HTR-8/SVneo (cell line): Measurements from ENCODE around the gene DUSP22.
A peak's percentile ranks its signal among the peaks of the same experiment; 100 is the strongest.
"Not testable (repeated sequence)": the region's sequence is repeated elsewhere in the genome, so short reads cannot be mapped to it uniquely, and the experiment has no call there.

Experiments
- DNase-seq: peaks from one replicate; pipeline ENCODE4 v3.0.0; 2011; ENCODE audit warnings: low spot score, mixed read lengths; ENCODE audit not compliant: insufficient read length
- FAIRE-seq: peaks from 2 replicates; lab custom pipeline; 2011; peaks lifted over from hg19 to GRCh38; lab: Jason Lieb, UNC

Gene DUSP22, protein sequence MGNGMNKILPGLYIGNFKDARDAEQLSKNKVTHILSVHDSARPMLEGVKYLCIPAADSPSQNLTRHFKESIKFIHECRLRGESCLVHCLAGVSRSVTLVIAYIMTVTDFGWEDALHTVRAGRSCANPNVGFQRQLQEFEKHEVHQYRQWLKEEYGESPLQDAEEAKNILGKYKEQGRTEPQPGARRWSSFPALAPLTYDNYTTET

GRCh38 chr6:291697-292505 lies at the start of gene DUSP22:
TSS of gene DUSP22 (plus strand) at chr6:292487. CDS start at chr6:292540, 53 bp downstream.
- DNase-seq (peak; percentile 97), FAIRE-seq (no peak)

DNA sequence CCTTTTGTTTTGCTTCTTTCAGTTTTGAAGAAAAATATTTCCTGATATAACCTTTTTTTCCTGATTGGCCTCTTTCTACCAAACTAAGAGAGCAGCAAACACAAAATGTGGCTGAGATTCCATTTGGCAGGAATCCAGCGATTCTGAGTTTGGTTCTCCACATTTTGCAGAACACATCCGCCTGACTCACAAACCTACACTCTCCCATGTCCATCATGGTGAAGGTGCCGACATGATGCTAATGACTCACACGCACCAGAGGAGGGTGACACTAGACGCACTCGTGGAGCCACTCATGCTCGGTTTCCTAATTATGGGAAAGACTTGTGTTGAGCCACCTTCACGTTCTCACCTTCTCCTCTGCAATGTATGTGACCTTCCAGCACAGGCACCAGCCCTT lies 45.9 kb upstream of the DUSP22 start:
- DNase-seq (no peak), FAIRE-seq (no peak)

DNA sequence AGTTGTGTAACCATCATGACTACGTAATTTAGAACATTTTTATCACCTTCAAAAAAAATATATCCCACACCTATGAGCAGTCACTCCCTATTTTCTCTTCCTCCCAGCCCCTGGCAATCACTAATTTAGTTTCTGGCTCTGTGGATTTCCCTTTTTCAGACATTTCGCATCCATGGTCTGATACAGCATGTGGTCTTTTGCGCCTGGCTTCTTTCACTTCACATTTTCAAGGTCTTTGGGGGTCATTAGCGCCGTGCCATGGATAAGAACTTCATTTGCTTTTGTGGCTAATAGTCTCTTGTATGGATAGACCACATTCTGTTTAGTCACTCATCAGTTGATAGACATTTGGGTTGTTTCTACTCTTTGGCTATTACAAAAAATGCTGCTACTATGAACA lies 44.9 kb upstream of the DUSP22 start:
- DNase-seq (no peak), FAIRE-seq (no peak)

- DNase-seq, FAIRE-seq: not testable (repeated sequence)
Measured at GRCh38 chr6:248046-248445, 44.2 kb upstream of the DUSP22 start.

GRCh38 chr6:250676-251075 lies 41.6 kb upstream of the DUSP22 start:
- DNase-seq, result no peak
- no peak for FAIRE-seq

- FAIRE-seq (no peak), DNase-seq (no peak)
Measured at GRCh38 chr6:251920-252319, 40.4 kb upstream of the DUSP22 start.

- no peak for FAIRE-seq
- no peak for DNase-seq
Measured at GRCh38 chr6:252775-253535, 39.3 kb upstream of the DUSP22 start.

DNA sequence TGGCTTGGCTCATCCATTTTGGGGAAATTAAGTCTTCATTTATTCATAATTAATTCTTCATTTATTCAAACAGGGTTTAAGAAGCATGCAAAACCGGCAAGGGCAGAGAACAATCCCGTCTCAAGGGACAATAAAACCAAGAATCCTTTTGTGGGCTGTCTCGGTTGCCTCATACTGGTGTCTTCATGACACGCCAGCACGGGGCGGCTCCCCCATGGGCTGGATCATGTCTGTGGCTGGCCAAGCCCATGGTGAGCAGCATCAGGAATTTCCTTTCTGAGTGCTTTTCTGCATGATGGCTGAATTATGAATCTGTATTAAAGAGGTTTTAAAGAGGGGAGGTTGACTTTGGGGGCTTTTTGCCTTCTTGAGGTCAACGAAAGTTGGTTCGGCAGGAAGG lies 38.3 kb upstream of the DUSP22 start:
- FAIRE-seq (no peak), DNase-seq (no peak)

DNA sequence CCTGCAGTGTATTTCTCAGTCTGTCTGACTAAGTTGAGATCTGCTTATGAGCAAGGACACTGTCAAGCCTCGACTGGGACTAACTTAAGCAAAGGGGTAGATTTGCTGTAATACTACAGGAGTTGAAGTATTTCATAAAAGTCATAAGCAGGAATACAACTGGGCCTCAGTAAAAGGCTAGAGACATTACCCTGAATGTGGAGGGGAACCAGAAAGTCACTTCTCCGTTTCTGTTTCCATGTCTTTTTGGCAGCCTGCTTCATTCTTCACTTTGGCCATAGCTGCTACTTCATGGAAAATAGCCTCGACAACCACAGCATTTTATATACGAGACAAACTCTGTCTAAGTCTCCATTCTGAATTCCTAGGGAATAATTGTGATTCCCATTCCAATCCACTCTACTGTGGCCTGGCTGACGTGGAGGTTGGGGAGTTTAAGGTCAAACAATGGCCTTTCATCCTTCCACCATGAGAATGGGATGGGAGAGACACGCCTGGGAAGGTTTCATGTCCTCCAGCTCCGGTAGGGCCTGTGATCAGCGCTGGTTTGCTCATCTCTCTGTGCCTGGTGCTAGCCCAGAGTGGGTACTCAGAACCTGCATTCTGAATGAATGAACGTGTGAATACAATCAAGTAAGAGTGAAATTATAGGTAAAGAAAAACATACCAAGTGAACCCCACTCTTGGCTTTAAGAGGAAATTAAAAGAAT lies 37.1 kb upstream of the DUSP22 start:
- FAIRE-seq, result no peak
- DNase-seq, result no peak

DNA sequence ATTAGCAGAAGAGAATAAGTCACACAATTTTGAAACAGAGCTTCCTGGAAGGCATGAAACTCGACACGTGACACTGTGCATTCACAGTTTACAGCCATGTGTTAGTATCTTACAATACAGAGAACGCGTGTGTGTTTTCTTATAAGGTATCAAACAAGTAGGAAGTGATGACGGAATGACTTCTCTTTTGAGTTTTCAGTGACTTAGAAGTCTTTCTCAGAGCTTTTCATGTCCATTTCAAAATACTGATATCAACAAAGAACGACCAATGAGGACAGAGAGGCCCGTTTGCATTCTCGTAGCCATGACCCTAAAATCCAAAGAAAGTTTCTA lies 36.6 kb upstream of the DUSP22 start:
- no peak for DNase-seq
- no peak for FAIRE-seq

- DNase-seq, result no peak
Measured at GRCh38 chr6:256169-256568, 36.1 kb upstream of the DUSP22 start.

DNA sequence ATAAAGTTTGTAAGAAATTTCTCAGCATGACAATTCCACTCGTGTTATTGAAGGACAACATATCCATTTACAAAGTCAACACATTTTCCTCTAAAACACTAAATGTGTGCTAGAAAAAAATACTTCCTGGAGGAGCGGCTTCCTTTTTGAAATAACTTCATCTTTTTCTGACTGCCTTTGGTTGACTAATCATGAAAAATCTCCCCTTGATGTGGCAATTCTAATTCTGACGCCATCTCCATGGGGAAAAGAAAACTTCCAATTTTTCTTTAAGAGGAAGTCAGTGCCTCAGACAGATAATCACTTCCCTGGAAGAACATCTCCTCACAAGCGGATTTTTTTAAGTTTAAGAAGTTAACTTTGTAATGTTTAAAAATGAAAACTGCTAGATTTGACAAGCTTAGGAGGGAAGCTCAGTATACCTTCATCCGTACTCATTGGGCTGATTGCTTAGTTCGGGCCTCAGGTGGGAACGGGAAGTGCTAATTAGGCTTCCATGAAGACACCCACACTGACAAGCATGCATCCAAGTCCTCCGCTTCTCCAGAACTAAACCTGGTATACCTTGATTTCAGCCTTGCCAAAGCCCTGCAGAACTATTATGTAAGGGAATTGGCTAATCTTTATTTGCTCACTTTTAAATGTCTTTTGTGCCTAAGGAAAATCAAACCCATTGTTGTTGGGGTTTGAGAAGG lies 35.1 kb upstream of the DUSP22 start:
- no peak for FAIRE-seq
- DNase-seq, result no peak

More at GRCh38 chr6:256169-256568, 36.1 kb upstream of the DUSP22 start:
- FAIRE-seq, result no peak

DNA sequence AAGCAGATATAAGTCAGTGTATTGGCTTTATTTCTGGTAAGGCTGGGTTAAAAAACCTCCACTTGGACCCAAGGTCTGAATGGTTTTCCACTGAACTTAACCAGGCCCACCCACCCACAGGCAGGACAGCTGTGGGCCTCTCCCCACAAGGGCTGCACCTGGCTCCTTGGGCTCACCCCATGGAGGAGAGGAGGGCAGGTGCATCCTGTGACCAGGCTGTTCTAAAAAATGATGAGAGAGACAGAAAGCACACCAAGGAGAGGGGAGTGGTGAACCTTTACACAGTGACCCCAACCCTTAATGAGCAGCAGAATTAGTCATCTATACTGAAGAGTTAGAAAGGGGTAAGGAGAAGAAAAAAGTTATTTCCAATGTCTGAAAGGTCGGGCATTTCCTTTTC lies 34.5 kb upstream of the DUSP22 start:
- no peak for FAIRE-seq

GRCh38 chr6:259316-259715 lies 33.0 kb upstream of the DUSP22 start:
- DNase-seq (no peak), FAIRE-seq (no peak)

More for the DNA sequence above, 34.5 kb upstream of the DUSP22 start:
- DNase-seq, result no peak

DNA sequence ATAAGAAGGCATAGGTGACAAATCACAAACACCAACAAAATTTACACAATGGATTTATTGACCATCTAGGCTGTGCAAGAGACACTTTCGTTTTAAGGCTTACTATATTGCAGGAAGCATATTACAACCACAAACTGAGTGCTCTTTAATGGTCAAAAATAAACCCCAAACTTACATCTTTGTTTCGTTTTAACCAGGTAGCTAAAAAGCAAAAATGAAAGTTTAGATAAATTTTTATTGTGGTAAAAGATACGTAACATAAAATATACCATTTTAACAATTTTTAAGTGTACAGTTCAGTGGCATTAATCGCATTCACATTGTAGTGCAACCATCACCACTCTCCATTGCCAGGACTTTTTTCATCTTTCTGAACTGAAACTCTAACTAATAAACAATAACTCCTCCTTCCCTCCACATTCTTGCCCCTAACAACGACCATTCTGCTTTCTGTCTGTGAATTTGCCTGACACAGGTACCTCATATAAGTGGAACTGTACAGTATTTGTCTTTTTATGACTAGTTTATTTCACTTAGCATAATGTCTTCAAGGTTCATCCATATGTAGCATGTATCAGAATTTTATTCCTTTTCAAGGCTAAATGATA lies 32.3 kb upstream of the DUSP22 start:
- no peak for FAIRE-seq
- no peak for DNase-seq

- no peak for FAIRE-seq
- DNase-seq, result no peak
Measured at GRCh38 chr6:264626-265025, 27.7 kb upstream of the DUSP22 start.

GRCh38 chr6:268394-268935 lies 23.8 kb upstream of the DUSP22 start:
- no peak for FAIRE-seq

DNA sequence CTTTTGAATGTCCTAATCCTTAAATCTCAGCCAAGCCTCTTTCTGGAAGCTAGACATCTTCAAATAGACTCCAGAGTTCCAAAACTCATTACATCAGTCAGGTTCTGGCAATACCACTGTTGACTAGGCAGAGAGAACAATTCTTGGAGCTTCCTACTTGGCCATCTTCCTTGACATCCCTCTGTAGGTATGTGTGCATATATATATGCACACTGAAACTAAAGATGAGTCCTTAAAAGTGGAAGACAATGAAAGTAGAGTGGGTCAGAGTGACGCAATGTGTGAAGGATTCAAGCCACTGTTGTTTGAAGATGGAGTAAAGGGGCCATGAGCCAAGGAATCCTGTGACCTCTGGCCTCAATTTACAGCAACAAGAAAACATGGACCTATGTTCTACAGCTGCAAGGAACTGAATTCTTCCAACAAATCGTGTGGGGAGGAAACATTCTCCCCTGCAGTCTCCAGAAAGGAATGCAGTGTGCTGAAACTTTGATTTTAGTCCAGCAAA lies 18.7 kb upstream of the DUSP22 start:
- DNase-seq, result no peak
- FAIRE-seq, result no peak

More at GRCh38 chr6:268394-268935, 23.8 kb upstream of the DUSP22 start:
- no peak for DNase-seq

DNA sequence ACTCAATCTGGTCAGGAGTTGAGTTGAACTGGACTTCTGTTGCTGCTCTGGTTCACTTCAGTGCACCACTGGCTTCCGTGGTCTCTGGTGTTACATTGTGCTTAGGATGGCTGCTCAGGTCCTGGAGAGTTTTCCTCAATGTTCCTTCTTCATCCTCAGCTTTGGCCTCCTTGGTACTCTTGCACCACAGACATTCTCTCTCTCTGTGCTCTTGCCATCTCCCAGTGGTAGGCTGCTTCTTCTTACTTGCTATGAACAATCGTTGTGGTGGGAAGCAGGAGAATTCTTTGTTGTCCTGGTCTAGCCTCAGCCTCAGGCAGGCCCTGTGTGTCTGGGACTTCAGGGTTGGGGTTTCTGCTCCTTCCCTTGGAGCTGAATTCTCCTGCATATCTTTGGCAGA lies 14.5 kb upstream of the DUSP22 start:
- no peak for FAIRE-seq
- no peak for DNase-seq
